ENCODE measurements around the gene PDIA5.

- TF ChIP-seq SUZ12 (IDR thresholded peaks at IDR 0.05; ENCODE audit: extremely low read depth, insufficient read depth, insufficient read length) (no peak), YY1 (IDR thresholded peaks at IDR 0.05; ENCODE audit: insufficient read depth, insufficient read length) (no peak), ZNF274 (IDR thresholded peaks at IDR 0.05; ENCODE audit: low read depth, low read length) (no peak)
Measured at GRCh38 chr3:123096731-123097130, 29.9 kb downstream of the PDIA5 start.
